ENCODE data around the gene PKN3.

PKN3 gene

DNA sequence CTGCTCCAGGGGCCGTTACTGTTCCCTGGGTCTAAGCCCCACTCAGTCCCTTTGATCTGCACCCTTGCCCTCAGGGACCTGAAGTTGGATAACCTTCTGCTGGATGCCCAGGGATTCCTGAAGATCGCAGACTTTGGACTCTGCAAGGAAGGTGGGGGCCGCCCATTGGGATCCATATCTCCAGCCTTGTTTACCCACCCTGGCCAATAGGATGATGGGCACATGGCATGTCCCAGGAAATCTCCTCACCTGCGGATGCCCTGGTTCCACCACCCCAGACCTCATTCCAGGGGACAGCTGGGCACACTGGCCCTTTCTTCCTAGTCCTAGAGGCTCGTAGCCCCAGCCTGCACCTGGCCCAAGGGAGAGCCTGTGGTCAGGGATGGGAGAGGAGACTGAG is 16.2 kb downstream of the PKN3 start:
- no peak for DNase-seq

DNA sequence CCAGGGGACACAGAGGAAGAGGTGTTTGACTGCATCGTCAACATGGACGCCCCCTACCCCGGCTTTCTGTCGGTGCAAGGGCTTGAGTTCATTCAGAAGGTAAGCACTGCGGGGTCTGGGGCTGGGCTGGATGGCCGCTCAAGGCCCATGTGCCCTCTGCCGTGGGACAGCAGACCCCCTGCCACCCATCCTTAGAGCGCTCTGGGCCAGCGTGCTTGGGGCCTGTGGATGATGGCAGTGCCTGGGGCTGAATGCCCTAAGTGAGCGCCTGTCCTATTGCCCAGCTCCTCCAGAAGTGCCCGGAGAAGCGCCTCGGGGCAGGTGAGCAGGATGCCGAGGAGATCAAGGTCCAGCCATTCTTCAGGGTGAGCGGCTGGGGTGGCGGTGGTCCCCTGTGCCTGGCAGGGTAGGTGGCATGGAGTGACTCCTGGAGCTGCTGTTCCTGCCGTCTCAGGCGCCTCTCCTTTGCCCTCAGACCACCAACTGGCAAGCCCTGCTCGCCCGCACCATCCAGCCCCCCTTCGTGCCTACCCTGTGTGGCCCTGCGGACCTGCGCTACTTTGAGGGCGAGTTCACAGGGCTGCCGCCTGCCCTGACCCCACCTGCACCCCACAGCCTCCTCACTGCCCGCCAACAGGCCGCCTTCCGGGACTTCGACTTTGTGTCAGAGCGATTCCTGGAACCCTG is 17.8 kb downstream of the PKN3 start:
- DNase-seq = no peak

DNA sequence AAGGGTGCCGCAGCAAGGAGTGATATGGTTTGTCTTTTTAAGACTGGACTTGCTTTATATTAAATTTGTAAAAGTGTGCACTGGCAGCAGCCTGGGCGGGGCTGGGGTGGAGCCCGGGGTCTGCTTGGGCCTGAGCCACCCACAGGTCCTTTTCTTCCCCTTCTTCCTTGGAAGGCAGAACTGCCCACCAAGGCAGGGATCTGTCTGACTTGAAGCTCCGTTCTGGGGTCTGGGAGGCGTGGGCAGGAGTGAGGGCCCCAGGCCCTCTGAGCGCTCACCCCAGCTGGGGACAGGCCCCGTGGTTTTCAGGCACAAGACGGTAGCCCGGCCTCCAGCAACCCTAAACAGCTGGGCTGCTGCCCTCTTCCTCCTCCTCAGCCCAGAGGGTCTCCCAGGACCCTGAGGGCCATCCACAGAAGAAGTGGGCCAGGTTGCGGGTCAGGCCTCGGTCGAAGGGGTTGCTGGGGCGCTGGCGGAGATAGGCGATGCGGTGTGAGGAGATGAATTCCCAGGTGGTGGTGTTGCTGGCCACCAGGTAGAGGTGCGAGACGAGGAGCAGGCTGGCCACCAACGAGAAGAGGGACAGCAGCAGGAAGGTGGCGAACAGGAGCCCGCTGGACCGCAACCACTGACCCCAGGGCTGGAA is 18.7 kb downstream of the PKN3 start:
- no peak for DNase-seq

DNA sequence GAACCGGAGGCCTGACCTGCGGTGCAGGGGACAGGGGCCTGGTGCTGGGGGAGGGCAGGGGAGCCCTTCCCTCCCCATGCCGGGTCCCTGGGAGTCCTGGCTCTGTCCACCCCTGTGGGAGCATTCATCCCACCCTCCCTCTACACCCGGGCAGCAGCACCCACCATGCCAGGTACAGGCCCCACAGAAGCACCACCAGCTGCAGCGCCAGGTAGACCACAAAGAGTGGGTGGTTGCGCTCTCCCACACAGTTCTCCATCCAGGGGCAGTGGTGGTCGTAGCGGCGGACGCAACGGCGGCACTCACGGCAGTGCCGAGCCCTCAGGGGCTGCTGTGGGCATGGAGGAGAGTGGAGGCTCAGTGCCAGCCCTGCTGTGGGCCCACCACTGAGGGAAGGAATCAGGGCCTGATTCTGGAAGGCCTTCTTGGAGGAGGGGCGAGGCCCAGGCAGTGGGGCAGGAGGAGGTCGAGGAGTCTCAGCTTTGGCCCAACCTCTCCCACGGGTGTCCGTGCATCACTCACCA is 19.2 kb downstream of the PKN3 start:
- no peak for DNase-seq

DNA sequence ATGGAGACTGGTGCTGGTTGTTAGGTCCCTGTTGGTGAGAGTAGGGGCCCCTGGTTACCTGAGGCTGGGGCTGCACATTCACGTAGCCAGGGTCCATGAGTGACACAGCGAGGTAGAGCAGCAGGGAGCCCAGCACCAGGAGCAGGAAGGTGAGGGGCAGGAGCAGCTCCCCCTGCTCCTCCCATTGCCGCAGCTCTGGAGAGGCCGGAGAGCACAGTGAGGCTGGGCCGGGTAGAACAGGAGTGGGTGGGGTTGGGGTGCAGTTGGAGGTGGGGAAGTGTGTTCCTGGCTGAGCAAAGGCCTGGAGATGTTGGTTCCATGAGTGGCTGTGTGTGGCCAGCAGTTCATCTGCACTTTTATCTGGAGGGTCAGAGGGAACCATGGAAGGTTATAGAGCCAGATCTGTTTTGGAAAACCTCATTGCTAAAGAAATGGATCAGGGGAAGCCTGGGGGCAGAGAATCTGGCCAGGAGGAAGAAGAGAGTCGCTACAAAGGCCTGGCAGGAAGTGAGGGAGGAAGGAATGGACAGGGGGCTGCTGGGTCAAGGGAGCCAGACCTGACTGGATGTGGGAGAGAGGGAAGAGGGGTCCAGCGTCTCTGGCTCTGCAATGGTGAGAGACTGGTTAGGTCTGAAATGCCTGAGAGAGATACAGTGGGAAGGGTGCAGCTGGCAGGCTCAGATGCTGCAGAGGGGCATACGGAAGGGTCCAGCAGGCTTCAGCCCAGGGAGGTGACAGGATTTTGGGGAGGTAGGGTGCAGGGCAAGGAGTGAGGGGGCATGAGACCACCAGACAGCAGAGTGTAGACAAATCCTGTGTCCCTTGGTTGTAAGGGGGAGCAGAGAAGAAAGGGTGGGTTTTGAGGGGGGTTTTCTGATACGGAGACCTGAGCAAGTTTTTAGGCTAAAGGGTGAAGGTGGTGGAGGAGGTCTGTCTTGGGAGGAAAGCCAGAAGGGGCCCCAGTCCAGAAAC is 20.4 kb downstream of the PKN3 start:
- DNase-seq = no peak

DNA sequence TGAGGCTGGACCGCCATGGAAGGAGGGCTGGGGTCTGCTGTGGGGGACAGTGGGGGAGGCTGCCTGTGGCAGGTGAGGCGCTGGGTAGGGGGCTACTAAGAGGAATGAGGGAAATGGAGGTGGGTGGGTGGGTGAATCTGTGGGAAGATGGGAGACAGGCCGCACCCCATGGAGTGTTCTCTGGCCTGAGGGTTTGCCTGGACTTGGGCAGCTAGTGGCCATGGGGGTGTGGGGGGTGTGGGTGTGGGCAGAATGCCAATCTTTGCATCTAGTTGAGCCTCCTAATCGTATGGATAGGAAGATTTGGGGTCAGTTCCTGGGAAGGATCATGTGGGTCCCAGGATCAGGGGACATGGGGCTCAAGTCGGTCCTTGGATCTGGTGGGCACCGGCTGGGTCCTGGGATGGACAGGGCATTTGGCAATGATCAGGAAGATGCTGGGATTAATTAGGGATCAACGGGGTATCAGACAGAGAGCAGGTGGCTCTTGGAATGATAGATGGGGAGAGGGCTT is 21.1 kb downstream of the PKN3 start:
- no peak for DNase-seq

DNA sequence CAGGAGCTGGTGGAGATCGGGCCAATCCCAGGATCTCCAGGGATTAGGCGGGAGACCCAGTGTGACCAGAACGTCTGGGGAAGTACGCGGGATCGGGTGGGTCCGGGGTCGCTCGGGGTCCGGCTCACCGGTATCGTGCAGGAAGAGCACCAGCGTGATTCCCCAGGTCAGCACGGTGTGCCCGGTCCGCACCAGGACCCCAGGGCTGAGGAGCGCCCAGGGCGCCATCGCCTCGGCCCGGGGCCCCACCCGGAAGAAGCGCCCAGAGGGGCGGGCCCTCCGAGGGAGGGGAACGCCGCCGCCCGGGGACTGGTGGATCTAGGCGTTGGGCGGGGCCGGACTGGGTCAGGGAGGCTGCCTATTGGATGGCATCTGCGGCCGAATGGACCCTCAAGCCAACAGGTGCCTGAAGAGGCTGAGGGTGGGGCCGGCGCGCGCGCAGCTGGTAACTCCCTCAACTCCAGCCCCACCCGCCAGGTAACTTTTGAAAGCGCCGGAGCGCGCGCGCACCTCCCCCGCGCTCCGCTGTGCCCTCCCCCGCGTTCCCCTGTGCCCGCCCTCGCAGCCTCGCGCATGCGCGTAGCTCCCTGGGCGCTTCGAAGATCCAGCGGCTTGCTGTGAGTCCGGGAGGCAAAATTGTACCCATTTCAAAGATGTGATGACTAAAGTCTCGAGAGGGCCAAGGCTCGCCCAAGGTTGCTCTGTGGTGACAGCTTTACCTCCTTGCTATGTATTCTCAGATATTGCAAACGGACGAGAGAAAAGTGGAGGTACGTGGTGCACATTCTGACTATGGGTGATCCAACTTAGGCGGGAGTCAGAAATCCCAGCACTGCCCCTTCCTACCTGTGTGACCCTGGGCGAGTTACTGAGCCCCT is 21.8 kb downstream of the PKN3 start, which contains the start of gene ZDHHC12:
Gene ZDHHC12 (minus strand): TSS at position 262 of the 878 bp plus-strand sequence. CDS start 34 bp downstream, at position 228.
- DNase-seq = peak; percentile 97

DNA sequence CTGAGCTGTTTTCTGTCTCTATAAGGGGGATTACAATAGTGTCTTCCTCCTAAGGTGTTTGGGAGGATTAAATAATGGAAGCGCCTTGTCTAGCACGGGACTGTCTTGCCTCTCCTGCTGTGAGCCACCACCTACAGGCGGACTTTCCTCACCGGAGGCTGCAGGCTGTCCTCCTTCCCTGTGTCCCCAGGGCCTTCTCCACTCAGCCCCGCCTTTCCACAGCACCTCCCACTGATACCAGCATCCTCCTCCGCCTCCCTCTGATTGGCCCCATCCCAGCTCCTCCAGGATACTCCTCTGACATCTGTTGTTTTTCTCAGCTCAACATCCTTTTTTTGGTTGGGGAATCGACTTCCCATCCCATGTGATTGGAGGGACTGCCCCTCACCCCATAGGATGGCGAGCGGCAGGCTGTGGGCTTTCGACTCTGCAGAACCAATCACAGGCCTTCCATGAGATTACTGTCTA is 22.5 kb downstream of the PKN3 start:
- DNase-seq = no peak

DNA sequence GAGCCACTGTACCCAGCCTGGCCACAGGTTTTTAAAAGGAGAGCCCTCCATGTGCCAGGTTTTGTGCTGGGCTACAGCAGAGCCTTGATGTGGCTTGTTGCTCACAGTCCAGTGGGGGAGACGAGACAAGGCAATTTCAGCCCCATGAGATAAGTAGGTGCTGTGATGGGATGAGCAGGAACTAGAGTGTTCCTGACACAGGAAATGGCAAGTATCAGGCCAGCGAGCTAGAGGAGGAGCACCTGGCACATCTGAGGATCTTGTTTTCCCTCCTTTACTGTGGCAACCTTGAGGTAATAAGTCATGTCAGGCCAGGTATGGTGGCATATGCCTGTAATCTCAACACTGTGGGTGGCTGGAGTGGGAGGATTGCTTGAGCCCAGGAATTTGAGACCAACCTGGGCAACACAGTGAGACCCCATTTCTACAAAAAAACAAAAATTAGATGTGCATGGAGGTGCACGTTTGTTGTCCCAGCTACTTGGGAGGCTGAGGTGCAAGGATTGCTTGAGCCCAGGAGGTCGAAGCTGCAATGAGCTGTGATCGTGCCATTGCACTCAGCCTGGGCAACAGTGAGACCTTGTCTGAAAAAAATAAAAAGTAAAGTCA is 25.4 kb downstream of the PKN3 start:
- no peak for DNase-seq

DNA sequence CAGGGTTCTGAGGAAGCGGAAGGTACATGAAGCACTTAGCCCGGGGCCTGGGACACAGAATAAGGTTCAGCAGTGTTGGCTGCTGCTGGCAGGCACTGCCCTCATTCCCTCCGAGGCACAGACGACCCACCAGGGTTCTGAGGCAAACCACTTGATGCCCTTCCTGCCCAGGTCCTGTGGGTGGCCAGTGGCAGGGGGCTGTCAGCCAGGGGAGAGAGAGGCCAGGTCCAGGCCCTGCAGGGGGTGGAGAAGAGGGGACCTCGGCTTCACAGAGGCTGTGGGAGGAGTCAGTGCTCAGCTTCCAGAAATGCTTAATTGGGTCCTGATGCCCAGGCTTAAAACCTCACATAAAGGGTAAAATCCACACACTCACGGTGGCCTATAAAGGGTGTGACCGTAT is 26.0 kb downstream of the PKN3 start:
- DNase-seq = no peak

DNA sequence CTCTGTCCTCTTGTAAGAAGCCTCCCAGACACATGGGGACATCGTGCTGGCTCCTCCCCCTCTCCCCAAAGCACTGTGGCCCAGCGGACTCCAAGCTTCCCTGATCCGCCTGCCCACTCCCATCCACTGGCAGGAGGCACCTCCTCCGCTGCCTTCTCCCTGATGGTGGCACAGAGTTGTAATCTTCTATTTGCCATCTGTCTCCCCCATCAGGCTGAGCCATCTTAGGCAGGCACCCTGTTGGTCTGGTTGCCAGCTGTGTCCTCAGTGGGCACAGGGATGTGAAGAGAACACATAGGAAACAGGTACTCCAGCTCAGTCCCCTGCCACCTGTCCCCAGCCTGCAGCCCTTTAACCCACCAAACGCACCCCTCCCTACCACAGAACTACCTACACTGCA is 27.0 kb downstream of the PKN3 start:
- DNase-seq = no peak

DNA sequence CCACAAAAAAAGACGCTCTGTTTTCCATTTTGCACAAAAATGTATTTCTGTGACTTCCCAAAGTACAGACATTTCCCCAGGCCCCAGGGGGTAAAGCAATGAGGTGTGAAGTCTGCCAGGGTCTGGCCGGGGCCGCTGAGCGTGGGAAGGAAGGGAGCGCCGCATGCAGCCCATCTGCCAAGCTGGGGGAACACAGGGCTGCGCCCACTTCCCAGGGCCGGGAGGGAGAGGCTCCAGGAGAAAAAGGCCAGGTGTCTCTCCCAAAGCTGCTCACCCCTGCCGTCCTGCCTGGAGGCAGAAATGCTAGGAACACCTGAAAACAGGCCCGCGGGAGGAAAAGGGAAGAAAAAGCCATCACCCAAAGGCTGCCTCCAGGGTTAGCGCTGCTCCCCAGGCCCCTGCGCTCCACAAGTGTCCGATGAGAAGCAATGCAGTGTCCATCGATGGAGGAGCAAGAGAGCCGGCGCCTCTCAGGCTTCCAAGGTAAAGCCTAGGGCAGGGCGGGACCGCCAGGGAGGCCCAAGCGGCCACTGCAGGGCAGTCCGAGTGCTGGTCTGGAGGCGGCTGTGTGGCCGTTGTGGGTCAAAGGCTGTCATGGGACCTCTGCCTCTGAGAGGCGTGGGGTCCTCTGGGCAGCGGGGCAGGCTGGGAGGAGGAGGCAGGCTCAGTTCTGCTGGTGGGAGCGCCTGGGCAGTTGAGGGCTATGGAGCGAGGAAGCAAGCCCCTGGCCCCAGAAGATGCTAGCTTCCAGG is 27.6 kb downstream of the PKN3 start:
- no peak for DNase-seq

DNA sequence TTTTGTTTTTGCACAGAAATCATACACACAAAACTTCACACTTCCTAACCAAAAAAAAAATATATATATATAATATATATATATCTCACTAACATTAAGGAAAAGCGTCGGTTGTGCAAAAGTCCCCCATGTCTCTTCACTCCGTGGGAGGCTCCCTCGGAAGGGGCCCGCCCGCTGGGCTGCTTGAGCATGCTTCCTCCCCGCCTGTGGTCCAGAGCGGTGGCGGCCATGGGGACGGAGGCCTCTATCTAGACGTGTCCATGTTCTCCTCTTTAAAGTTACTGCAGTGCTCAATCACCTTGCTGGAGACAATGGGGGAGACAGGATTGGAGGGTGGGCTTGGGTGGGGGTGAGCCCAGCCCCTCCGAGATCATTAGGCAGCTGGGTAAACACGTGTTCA is 28.8 kb downstream of the PKN3 start:
- DNase-seq = no peak

DNA sequence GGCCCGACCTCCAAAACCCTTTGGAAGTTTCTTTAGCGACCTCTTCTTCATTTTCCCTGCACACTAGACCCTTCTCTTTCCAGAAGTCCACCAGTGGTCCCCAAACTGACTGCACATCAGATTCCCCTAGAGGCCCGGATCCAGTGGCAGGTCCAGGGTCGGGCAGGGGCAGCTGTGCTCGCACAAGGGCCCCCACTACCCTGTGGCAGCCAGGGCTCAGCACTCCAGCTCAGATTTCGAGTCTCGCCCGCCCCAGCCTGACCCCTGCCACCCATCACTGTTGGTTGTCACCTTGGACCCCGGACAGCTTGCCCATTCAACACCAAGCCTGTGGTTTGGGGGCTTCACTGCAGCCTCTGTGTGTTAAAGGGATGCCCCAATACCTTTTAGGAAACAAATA is 29.4 kb downstream of the PKN3 start:
- no peak for DNase-seq

DNA sequence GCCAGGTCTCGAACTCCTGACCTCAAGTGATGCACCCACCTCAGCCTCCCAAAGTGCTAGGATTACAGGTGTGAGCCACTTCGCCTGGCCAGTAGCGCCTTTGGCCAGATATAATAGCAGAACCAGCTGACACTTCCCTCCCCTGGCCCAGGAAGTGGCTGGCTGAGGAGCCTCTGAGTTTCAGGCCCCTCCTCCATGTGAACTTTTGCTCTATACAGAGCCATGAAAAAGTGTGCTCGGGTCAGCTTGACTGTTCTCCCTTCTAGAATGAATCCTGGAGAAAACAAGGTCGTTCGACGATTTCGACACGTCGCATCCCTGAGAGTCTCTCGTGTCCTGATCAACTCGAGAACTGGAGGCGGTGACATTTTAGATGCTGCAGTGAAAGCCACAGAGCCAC is 30.3 kb downstream of the PKN3 start:
- DNase-seq = no peak

DNA sequence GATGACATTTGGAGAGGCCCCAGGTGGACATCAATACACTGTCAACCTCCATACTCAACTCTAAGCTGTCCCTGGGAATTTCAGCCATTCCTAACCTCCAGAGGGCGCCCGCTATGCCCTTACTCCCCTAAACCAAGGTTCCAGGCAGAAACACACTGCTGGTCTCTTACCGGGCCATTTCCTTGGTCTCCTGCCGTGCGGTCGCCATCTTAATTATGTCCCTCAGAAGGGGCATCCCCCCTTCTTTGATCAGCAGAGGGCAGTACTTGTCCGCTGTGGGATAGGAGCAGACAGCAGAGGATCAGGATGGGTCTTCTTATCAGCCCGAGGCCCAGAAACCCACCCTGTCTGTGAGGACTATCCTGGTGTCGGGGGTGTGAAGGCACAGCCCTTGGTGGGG is 31.0 kb downstream of the PKN3 start:
- DNase-seq = no peak

DNA sequence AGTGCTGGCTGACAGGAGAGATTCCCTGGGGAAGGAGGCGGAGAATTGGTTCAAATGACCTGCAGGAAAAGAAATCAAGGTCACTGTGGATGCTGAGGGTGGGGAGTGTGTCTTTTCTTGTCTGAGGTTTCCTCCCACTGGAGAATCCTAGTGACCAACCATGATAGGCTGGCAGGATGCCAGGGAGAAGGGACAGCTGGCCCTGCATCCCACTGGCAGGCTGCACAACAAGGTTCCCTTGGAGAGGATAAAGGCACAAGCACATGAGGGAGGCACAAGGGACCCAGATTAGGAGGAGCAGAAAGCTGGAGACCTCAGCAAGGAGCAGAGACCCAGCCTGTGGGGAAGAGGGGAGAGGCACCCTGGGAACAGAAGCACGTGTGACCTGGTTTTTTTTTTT is 33.1 kb downstream of the PKN3 start:
- no peak for DNase-seq

DNA sequence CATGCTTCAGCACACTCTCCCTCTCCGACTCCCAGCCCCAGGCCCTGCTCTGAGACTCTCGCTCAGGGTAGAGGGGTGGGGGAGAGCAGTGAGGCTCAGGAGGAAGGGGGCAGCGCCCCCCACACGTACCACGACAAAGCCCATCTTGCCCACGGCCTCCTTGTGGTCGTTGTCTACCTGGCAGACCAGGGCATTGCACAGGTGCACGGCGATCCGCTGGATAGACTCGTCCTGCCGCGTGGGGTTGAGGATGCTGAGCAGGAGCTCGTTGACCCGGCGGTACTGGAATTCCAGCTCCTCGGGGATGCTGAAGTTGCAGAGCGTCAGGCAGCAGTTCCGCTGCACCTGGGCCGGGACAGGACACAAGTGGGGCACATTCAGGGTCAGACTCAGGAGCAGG is 40.1 kb downstream of the PKN3 start:
- no peak for DNase-seq

DNA sequence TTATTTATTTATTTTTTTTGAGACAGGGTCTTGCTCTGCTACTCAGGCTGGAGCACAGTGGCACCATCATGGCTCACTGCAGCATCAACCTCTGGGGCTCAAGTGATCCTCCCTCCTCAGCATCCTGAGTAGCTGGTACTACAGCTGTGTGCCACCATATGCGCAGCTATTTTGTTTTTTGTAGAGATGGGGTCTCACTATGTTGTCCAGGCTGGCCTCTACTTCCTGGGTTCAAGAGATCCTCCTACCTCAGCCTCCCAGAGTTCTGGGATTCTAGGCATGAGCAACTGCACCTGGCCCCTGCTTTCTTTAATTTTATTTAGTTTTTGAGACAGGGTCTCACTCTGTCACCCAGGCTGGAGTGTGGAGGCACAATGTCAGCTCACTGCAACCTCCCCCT is 41.1 kb downstream of the PKN3 start:
- no peak for DNase-seq

DNA sequence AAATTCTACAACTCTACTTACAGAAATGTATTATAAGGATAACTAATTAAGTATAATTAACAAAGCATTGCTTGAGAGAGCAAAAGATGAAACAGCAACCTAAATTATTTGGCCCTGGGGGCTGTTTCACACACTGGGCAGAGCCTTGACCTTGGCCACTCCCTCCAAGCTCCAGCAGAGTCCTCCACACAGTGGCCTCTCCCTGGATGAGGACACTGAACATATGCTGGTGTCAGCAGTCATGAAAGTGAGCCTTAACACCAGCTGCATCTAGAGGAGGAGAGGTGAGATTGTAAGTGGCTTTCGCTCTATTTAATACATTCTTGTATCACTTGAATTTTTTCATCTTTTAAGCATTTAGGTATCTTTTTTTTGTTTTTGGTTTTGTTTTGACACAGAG is 44.9 kb downstream of the PKN3 start:
- DNase-seq = no peak

Data from NCI-H1048 (cell line).